SK-N-SH (cell line): ENCODE results near the gene FEM1C. TPM values are rescaled to one million over a fixed set of nuclear protein-coding genes. Genes with fewer than 3 reads are reported as not detected.

Experiments
- CTCF ChIA-PET: fragments of 300-600, 350-600 bp; formaldehyde crosslinking; extraction: SDS; loops from one replicate; lab custom pipeline; 2021; lab: Yijun Ruan, JAX
- POLR2A ChIA-PET: fragments of 350-600 bp; sonication (Branson Sonifier 250); formaldehyde crosslinking; extraction: SDS; loops from one replicate; lab custom pipeline; 2020; ENCODE audit warnings: antibody characterized with exemption, inconsistent platforms; lab: Yijun Ruan, JAX
- DNase-seq: peaks from one replicate; pipeline ENCODE4 v3.0.0; 2012
- H2AFZ ChIP-seq: fragments of 200-600 bp; sonication (generic); 2 replicates; pipeline ENCODE4 v1.8.1; 2016; ENCODE audit warnings: antibody characterized with exemption, mild to moderate bottlenecking, low read depth
- H3F3A ChIP-seq: fragments of 200-600 bp; sonication (generic); replicated peaks from 2 replicates; pipeline ENCODE3; 2016; ENCODE audit warnings: antibody characterized with exemption, mild to moderate bottlenecking; ENCODE audit not compliant: insufficient read depth
- H3K27ac ChIP-seq, 2 experiments: fragments of 200-500 bp in 1 of 2; fragments of 200-600 bp in 1 of 2; sonication (Bioruptor generic) in 1 of 2; sonication (generic), shearing (Covaris generic) in 1 of 2; 2 replicates each; pipeline versions ENCODE4 v1.5.1 to v1.6.1; 2014 to 2016; ENCODE audit warnings: low read depth in 2 of 2, inconsistent platforms in 1 of 2, low read length in 1 of 2, mild to moderate bottlenecking in 1 of 2, mixed read lengths in 1 of 2
- H3K27me3 ChIP-seq: fragments of 200-600 bp; sonication (generic), shearing (Covaris generic); 2 replicates; pipeline ENCODE4 v1.6.1; 2016; ENCODE audit warnings: mixed run types; ENCODE audit not compliant: insufficient read depth
- H3K36me3 ChIP-seq, 2 experiments: fragments of 200-500 bp in 1 of 2; fragments of 200-600 bp in 1 of 2; sonication (Bioruptor generic) in 1 of 2; sonication (generic) in 1 of 2; replicated peaks in 1 of 2; 2 replicates each; pipeline versions ENCODE3 to v1.5.1; 2014 to 2016; ENCODE audit warnings: low read length in 1 of 2, mild to moderate bottlenecking in 1 of 2; ENCODE audit not compliant: insufficient read depth in 2 of 2, control insufficient read depth in 1 of 2
- H3K4me1 ChIP-seq, 2 experiments: fragments of 200-500 bp in 1 of 2; fragments of 200-600 bp in 1 of 2; sonication (Bioruptor generic) in 1 of 2; sonication (generic), shearing (Covaris generic) in 1 of 2; 2 replicates each; pipeline versions ENCODE4 v1.5.1 to v1.6.1; 2014 to 2016; ENCODE audit warnings: low read depth in 1 of 2, low read length in 1 of 2, mixed run types in 1 of 2; ENCODE audit not compliant: insufficient read depth in 2 of 2, control insufficient read depth in 1 of 2
- H3K4me2 ChIP-seq: fragments of 200-600 bp; sonication (generic), shearing (Covaris generic); 2 replicates; pipeline ENCODE4 v1.6.1; 2017; ENCODE audit warnings: mixed run types
- H3K4me3 ChIP-seq, 2 experiments: fragments of 200-500 bp in 1 of 2; fragments of 200-600 bp in 1 of 2; sonication (Bioruptor generic) in 1 of 2; sonication (generic), shearing (Covaris generic) in 1 of 2; 2 replicates each; pipeline versions ENCODE4 v1.5.1 to v1.8.1; 2014 to 2016; ENCODE audit warnings: low read depth in 2 of 2, inconsistent platforms in 1 of 2, low read length in 1 of 2, mild to moderate bottlenecking in 1 of 2, mixed read lengths in 1 of 2, moderate library complexity in 1 of 2
- H3K79me2 ChIP-seq: fragments of 200-600 bp; sonication (generic); 2 replicates; pipeline ENCODE4 v1.8.1; 2017; ENCODE audit warnings: mild to moderate bottlenecking; ENCODE audit not compliant: insufficient read depth
- H3K9ac ChIP-seq: fragments of 200-600 bp; sonication (generic); 2 replicates; pipeline ENCODE4 v1.6.1; 2017; ENCODE audit warnings: mixed run types
- H3K9me2 ChIP-seq: fragments of 200-600 bp; sonication (generic); 2 replicates; pipeline ENCODE4 v1.6.1; 2017; ENCODE audit warnings: mixed run types
- H3K9me3 ChIP-seq: fragments of 200-600 bp; sonication (generic); 2 replicates; pipeline ENCODE4 v1.6.1; 2017; ENCODE audit warnings: mixed run types, mild to moderate bottlenecking, moderate library complexity
- H4K20me1 ChIP-seq: fragments of 200-600 bp; sonication (generic); 2 replicates; pipeline ENCODE4 v1.6.1; 2017; ENCODE audit warnings: mild to moderate bottlenecking, mixed run types; ENCODE audit not compliant: insufficient read depth
- ELF1 ChIP-seq: IDR thresholded peaks from 2 replicates; pipeline ENCODE4 v1.4.0; 2012
- EZH2phosphoT487 ChIP-seq: fragments of 200-600 bp; sonication (generic); IDR thresholded peaks from 2 replicates; pipeline ENCODE4 v1.6.1; 2017; ENCODE audit warnings: low read depth, mixed run types, mild to moderate bottlenecking, antibody characterized with exemption, moderate library complexity, borderline replicate concordance
- FOXJ3 ChIP-seq: sonication (generic); formaldehyde crosslinking; IDR thresholded peaks from 2 replicates; pipeline ENCODE4 v1.5.1; 2020; ENCODE audit warnings: mild to moderate bottlenecking, missing genetic modification reagents
- FOXM1 ChIP-seq: IDR thresholded peaks from 2 replicates; pipeline ENCODE4 v1.4.0; 2012; ENCODE audit warnings: low read depth, mild to moderate bottlenecking
- GABPA ChIP-seq: IDR thresholded peaks from 2 replicates; pipeline ENCODE4 v1.4.0; 2012; ENCODE audit warnings: low read depth, mild to moderate bottlenecking
- GATA2 ChIP-seq: sonication (generic); formaldehyde crosslinking; IDR thresholded peaks from 2 replicates; pipeline ENCODE4 v1.5.0; 2020; ENCODE audit warnings: mild to moderate bottlenecking, missing genetic modification reagents
- MEF2A ChIP-seq: IDR thresholded peaks from 2 replicates; pipeline ENCODE4 v1.4.0; 2012; ENCODE audit warnings: low read depth, borderline replicate concordance
- NFIC ChIP-seq: IDR thresholded peaks from 2 replicates; pipeline ENCODE4 v1.4.0; 2012; ENCODE audit warnings: borderline replicate concordance
- NRF1 ChIP-seq: IDR thresholded peaks from 2 replicates; pipeline ENCODE4 v1.6.1; 2012; ENCODE audit warnings: low read depth, mild to moderate bottlenecking, low read length
- POLR2AphosphoS5 ChIP-seq: IDR thresholded peaks from 2 replicates; pipeline ENCODE4 v1.6.1; 2012; ENCODE audit warnings: low read depth, low read length
- RAD21 ChIP-seq: IDR thresholded peaks from 2 replicates; pipeline ENCODE4 v1.6.1; 2012; ENCODE audit warnings: mild to moderate bottlenecking, low read length
- RCOR1 ChIP-seq: fragments of 150-350 bp; IDR thresholded peaks from 2 replicates; pipeline ENCODE4 v1.6.1; 2017; ENCODE audit warnings: antibody characterized with exemption, low read length
- RFX5 ChIP-seq: IDR thresholded peaks from 2 replicates; pipeline ENCODE4 v1.6.1; 2012; ENCODE audit warnings: mild to moderate bottlenecking, improper control_type of control experiment, low read length
- RXRA ChIP-seq: IDR thresholded peaks from 2 replicates; pipeline ENCODE4 v1.4.0; 2012; ENCODE audit warnings: low read depth, mild to moderate bottlenecking, borderline replicate concordance
- SIN3A ChIP-seq: IDR thresholded peaks from 2 replicates; pipeline ENCODE4 v1.6.1; 2012; ENCODE audit warnings: low read depth, mild to moderate bottlenecking, low read length, moderate library complexity, borderline replicate concordance
- SMC3 ChIP-seq: IDR thresholded peaks from 2 replicates; pipeline ENCODE4 v1.6.1; 2012; ENCODE audit warnings: low read depth, low read length, improper control_type of control experiment
- TAF1 ChIP-seq: IDR thresholded peaks from 2 replicates; pipeline ENCODE4 v1.6.1; 2012; ENCODE audit warnings: low read depth, mild to moderate bottlenecking, low read length, moderate library complexity, borderline replicate concordance
- YY1 ChIP-seq: IDR thresholded peaks from 2 replicates; pipeline ENCODE4 v1.4.0; 2012; ENCODE audit warnings: low read depth, mild to moderate bottlenecking
- WGBS: methylation state at CpG from one replicate; pipeline ENCODE4 v1.1.6; 2017; ENCODE audit warnings: low lambda C conversion rate; 5-methylcytosine and 5-hydroxymethylcytosine counted together
- polyA plus RNA-seq, 3 experiments: library from polyadenylated mRNA; depleted of rRNA; stranded (reverse); fragments of >200 nt; gene quantifications; 2 replicates each; pipeline ENCODE4 v1.2.3, GENCODE V29; 2012
- TF ChIP-seq, protein P1 (sequence below): IDR thresholded peaks from 2 replicates; pipeline ENCODE4 v1.4.0; 2012; ENCODE audit warnings: low read depth
- TF ChIP-seq, protein P2 (sequence below): IDR thresholded peaks from 2 replicates; pipeline ENCODE4; 2012
- TF ChIP-seq, protein P3 (sequence below): IDR thresholded peaks from 2 replicates; pipeline ENCODE4 v1.4.0; 2012; ENCODE audit warnings: low read depth, borderline replicate concordance
- TF ChIP-seq, protein P4 (sequence below): fragments of 150-350 bp; IDR thresholded peaks from 2 replicates; pipeline ENCODE4 v1.6.1; 2017; ENCODE audit warnings: antibody characterized with exemption, low read length, low read depth, borderline replicate concordance
- TF ChIP-seq, protein P5 (sequence below): IDR thresholded peaks from 2 replicates; pipeline ENCODE4 v1.4.0; 2012; ENCODE audit warnings: low read depth, borderline replicate concordance

Gene FEM1C
- polyA plus RNA-seq, 1 of the 3 experiments (the other 2 are of a cell fraction): 2.8 TPM

DNA sequence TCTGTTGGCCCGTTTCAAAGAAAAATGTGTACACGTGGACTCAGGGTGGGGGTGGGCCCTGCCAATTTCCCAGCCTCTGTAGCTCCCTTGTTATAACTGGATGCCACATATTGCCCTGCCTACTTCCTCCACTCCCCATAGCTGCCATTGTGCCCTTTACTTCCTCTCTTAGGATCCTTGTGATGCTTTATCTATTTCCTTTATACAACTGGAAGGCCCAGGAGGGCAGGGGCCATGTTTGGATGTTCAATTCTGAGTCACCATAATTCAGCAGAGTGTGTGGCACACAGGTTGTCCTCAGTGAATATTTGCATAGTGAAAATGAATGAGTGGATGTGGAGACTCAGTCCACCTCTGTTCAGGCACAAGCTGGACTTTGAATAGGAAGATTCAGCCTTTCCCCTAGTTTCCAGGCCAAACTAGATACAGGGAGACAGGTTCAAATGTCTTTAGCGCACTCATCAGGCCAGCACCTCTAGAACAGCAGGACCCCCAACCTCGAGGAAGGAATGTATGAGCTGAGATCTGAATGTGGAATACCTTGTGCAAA is 10.6 kb upstream of the FEM1C start (continued):
- TF ChIP-seq SMC3 (no peak), MEF2A (no peak), GATA2 (CRISPR knock-in tag) (no peak)
- TF ChIP-seq, protein P1, sequence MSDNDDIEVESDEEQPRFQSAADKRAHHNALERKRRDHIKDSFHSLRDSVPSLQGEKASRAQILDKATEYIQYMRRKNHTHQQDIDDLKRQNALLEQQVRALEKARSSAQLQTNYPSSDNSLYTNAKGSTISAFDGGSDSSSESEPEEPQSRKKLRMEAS: no peak

DNA sequence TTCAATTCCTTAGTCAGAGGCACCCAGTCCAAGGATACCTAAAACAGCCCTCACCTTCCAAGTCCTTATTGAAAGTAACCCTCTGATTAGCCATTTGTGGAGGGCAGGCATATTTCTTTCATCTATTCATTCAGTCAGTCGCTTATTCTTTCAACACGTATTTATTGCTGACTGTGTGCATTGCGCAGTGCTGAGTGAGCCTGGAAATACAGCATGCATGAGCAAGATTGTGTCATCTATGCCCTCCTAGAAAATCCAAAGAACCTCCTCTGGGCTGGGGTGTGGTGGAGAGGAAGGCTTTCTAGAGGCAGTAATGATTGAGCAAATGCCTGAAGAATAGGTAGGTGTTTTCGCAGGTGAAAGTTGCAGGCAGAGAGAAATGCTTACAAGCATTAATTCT is 8.5 kb upstream of the FEM1C start:
- Histone ChIP-seq H3K4me3 (no peak overlapping the region), H3K27me3 (no peaks in the 10 kb centered on the region), H3K4me1 (peaks cover 2 to 9% of the 10 kb centered on the region in 2 experiments; a peak in 2 of 4 replicates), H3K9ac (no peak overlapping the region), H3F3A (no peaks in the 10 kb centered on the region), H3K36me3 (no peaks in the 10 kb centered on the region), H4K20me1 (no peaks in the 10 kb centered on the region), H3K79me2 (no peaks in the 10 kb centered on the region), H3K9me2 (no peaks in the 10 kb centered on the region), H3K9me3 (no peaks in the 10 kb centered on the region), H3K27ac (no peak overlapping the region), H2AFZ (no peak overlapping the region), H3K4me2 (no peak overlapping the region)
- ChIA-PET CTCF (interaction anchor here (1.5 kb wide), 1 partner anchor 9 kb away, joined by 3 read pairs; the partner anchor contains the start of gene FEM1C), POLR2A (no interaction called here)
- WGBS: 79% methylated on average over 4 of the region's 4 CpGs
- no peak for DNase-seq
- TF ChIP-seq RXRA: no peak
- TF ChIP-seq TAF1: no peak
- no peak for TF ChIP-seq RCOR1
- TF ChIP-seq FOXM1: no peak
- no peak for TF ChIP-seq SIN3A
- no peak for TF ChIP-seq POLR2AphosphoS5
- TF ChIP-seq NFIC: no peak
- TF ChIP-seq EZH2phosphoT487: no peak
- no peak for TF ChIP-seq RAD21
- TF ChIP-seq GABPA: no peak
- TF ChIP-seq, protein P2, sequence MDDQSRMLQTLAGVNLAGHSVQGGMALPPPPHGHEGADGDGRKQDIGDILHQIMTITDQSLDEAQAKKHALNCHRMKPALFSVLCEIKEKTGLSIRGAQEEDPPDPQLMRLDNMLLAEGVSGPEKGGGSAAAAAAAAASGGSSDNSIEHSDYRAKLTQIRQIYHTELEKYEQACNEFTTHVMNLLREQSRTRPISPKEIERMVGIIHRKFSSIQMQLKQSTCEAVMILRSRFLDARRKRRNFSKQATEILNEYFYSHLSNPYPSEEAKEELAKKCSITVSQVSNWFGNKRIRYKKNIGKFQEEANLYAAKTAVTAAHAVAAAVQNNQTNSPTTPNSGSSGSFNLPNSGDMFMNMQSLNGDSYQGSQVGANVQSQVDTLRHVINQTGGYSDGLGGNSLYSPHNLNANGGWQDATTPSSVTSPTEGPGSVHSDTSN: no peak
- TF ChIP-seq YY1: no peak

DNA sequence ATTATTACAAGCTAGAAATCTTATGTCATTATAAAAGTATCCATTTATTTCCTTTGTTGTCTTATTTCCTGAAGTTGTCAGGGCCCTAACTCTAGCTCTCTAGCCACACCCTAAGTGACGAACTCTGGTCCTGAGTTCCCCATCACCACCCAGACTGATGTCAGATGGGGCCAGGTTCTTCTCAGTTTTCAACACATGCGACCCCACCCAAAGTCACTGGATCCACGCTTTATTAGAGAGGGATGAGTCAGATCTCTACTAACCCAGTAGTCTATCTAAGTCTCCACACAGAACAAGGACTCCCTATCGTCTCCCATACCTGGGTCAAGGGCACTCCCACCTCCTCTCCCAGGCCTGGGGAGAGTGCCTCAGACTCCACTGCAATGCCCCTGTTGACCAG is 6.8 kb upstream of the FEM1C start:
- Histone ChIP-seq H2AFZ (no peak overlapping the region), H3K27me3 (no peaks in the 10 kb centered on the region), H3F3A (no peaks in the 10 kb centered on the region), H3K9me2 (no peaks in the 10 kb centered on the region), H3K9me3 (no peaks in the 10 kb centered on the region), H3K4me3 (no peak overlapping the region), H3K9ac (no peak overlapping the region), H4K20me1 (no peaks in the 10 kb centered on the region), H3K4me1 (no peaks in the 10 kb centered on the region), H3K4me2 (no peak overlapping the region), H3K79me2 (no peaks in the 10 kb centered on the region), H3K27ac (no peak overlapping the region), H3K36me3 (no peaks in the 10 kb centered on the region)
- 86% methylated on average over 4 of the region's 4 CpGs for WGBS
- no peak for DNase-seq
- POLR2A ChIA-PET: no interaction called here
- CTCF ChIA-PET: interaction anchor here (1.7 kb wide), 1 partner anchor 12 kb away, joined by 6 read pairs; no protein-coding TSS in a partner anchor
- no peak for TF ChIP-seq RFX5
- no peak for TF ChIP-seq NFIC
- TF ChIP-seq SMC3: no peak
- no peak for TF ChIP-seq FOXJ3 (CRISPR knock-in tag)
- TF ChIP-seq, protein P3, sequence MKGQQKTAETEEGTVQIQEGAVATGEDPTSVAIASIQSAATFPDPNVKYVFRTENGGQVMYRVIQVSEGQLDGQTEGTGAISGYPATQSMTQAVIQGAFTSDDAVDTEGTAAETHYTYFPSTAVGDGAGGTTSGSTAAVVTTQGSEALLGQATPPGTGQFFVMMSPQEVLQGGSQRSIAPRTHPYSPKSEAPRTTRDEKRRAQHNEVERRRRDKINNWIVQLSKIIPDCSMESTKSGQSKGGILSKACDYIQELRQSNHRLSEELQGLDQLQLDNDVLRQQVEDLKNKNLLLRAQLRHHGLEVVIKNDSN: no peak
- no peak for TF ChIP-seq NRF1
- TF ChIP-seq, protein P4, sequence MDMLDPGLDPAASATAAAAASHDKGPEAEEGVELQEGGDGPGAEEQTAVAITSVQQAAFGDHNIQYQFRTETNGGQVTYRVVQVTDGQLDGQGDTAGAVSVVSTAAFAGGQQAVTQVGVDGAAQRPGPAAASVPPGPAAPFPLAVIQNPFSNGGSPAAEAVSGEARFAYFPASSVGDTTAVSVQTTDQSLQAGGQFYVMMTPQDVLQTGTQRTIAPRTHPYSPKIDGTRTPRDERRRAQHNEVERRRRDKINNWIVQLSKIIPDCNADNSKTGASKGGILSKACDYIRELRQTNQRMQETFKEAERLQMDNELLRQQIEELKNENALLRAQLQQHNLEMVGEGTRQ: no peak
- TF ChIP-seq POLR2AphosphoS5: no peak
- no peak for TF ChIP-seq EZH2phosphoT487
- TF ChIP-seq MEF2A: no peak
- TF ChIP-seq, protein P5, sequence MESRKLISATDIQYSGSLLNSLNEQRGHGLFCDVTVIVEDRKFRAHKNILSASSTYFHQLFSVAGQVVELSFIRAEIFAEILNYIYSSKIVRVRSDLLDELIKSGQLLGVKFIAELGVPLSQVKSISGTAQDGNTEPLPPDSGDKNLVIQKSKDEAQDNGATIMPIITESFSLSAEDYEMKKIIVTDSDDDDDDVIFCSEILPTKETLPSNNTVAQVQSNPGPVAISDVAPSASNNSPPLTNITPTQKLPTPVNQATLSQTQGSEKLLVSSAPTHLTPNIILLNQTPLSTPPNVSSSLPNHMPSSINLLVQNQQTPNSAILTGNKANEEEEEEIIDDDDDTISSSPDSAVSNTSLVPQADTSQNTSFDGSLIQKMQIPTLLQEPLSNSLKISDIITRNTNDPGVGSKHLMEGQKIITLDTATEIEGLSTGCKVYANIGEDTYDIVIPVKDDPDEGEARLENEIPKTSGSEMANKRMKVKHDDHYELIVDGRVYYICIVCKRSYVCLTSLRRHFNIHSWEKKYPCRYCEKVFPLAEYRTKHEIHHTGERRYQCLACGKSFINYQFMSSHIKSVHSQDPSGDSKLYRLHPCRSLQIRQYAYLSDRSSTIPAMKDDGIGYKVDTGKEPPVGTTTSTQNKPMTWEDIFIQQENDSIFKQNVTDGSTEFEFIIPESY: no peak
- TF ChIP-seq ELF1: no peak
